Activated T-helper 9 cell treated with anti-CD3 and anti-CD28 coated beads, Interleukin-2, amount 50 U/mL, for 16 hours (primary cell): ENCODE results near the gene PDGFRB.

Experiments used
- DNase-seq: peaks from one replicate; pipeline ENCODE4 v3.0.0-alpha.2; 2020; ENCODE audit warnings: low read depth

The PDGFRB gene

GRCh38 chr5:150155258-150156026 is at the start of gene PDGFRB:
PDGFRB (minus strand) TSS chr5:150155845; CDS start chr5:150137047, 18,798 bp downstream.
- no peak for DNase-seq

GRCh38 chr5:150204590-150204960 is 48.9 kb upstream of the PDGFRB start:
- DNase-seq, result no peak

DNA sequence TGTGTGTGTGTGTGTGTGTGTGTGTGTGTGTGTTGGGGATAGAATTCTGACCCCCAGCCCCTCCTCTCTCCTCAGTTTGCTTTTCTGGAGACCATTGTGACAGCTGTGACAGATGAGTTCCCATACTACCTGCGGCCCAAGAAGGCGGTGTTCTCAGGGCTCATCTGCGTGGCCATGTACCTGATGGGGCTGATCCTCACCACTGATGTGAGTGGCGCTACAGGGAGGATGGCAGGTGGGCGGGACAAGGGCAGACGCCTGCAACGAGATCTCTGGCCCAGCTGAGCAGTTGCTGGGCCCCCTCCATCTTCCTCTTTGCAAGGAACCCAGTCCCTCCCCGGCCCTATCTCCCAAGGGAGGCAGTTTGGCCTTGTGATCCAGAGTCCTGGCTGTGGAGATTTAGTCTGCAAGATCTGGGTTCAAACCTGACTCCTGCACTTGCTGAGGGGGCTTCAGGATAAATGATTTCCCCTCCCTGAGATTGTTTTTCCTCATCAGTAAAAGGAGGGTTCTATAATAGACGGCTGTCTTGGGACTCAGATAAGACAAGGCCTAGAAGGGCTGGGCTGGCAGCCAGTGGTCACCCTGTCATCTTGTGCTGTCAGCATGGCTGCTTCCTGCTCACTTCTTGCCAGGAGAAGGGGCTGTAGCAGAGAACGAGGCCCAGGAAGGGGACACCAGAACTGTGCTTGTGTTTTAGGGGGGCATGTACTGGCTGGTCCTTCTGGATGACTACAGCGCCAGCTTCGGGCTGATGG is 48.4 kb upstream of the PDGFRB start:
- no peak for DNase-seq

DNA sequence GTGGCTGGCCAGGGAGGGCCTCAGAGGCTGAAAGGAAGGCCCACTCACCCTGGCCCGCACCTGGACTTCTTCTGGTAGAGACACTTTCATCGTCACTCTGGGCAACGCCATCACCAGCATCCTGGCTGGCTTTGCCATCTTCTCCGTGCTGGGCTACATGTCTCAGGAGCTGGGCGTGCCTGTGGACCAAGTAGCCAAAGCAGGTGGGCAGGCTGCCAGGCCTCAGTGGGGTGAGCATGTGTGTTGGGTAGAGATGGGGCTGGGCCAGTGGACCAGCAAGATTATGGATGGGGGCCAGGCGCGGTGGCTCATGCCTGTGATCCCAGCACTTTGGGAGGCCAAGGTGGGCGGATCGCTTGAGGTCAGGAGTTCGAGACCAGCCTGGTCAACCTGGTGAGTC is 46.9 kb upstream of the PDGFRB start:
- DNase-seq, result no peak

DNA sequence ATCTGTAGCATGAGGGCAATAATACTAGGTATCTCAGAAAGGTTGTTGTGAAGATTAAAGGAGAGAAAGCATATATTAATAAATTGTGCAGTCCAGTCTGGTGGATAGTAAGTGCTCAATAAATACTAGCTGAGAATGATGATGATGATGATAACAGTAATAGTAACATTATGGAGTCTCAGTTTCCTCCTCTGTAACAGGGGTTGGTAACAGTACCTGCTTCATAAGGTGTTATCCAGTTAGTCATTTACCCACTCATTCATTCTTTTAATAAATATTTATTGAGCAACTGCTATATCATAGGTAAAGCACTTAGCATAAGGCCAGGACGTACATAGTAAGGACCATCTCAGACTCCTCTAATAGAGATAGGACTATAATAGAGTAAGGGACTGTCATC is 41.8 kb upstream of the PDGFRB start:
- DNase-seq, result no peak

DNA sequence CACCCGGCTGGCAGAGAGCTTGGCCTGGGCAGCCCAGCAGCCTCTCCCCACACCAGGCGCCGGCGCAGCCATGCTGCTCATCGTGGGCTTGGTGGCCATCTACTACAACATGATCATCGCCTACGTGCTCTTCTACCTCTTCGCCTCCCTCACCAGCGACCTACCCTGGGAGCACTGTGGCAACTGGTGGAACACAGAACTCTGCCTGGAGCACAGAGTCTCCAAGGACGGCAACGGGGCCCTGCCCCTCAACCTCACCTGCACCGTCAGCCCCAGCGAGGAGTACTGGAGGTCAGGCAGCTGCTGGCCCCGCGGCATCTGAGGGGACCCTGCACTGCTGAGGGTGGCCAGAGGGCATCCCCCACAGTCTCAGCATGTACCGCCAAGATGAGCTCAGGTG is 41.3 kb upstream of the PDGFRB start:
- DNase-seq, result no peak

DNA sequence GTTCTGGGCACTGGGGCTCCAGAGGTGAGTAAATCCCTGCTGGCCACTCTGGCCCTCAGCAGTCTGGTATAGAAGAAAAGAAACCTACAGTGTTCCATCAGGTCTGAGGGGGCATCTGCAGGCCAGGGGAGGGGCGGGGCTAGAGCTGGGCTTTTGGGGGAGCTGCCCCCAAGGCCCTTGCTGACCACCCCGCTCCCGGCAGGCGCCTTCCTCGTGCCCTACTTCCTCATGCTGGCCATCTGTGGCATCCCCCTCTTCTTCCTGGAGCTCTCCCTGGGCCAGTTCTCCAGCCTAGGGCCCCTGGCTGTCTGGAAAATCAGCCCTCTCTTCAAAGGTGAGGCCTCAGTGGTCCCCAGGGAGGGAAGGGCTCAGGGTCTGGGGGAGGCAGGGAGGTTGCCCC is 40.9 kb upstream of the PDGFRB start:
- no peak for DNase-seq

DNA sequence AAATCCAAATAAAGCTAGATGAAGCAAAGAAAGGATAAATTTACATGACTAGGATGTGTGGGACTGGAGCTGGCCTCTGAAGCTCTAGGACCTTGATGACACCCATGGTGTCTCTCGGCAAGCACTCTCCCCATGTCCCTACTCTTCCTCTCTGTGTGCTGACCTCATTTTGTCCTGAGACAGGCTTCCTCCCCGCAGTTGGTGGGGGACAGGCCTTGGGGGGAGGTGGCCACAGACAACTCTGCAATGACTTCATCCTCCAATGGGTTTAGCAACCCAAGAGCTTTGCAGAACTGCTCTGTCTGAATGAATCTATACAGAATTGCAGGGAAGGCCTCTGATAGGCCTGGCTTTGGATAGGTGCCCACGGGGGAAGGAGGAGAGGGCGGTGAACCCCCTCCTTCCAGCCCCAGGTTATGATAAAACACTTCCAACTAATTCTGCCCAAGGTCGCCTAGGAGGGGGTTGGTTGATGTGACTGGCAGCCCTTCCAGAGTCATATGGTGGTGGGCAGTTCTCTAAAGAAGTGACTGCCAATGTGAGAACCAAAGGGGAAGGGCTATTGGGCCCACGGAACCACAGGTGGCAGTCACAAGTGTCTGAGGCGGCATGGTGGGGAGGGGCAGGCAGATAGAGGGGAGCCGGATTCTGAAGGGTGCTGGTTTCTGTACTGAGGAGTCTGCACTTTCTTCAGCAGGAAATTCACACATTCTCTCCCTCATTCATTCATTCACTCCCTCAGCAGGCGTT is 40.3 kb upstream of the PDGFRB start:
- DNase-seq, result no peak

GRCh38 chr5:150192462-150192861 is 36.8 kb upstream of the PDGFRB start:
- DNase-seq, result no peak

DNA sequence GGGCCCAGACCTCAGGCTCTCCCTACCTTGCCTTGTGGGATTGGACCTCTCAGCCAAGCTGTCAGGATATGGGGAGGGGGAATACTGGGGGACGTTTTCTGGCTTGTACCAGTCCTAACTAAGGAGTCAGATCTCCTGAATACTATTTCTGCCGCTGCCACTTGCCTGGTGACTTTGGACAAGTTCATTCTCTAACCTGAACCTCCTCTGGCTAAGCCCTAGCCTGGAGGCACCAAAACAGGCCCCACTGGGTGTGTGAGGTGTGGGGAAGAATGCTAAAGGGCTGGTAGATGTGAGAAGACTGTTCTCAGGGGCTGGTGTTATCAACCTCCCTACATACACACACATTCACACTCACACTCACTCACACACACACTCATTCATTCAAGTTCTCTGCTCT is 35.3 kb upstream of the PDGFRB start:
- DNase-seq, result no peak

- no peak for DNase-seq
Measured at GRCh38 chr5:150190503-150190979, 34.9 kb upstream of the PDGFRB start.

DNA sequence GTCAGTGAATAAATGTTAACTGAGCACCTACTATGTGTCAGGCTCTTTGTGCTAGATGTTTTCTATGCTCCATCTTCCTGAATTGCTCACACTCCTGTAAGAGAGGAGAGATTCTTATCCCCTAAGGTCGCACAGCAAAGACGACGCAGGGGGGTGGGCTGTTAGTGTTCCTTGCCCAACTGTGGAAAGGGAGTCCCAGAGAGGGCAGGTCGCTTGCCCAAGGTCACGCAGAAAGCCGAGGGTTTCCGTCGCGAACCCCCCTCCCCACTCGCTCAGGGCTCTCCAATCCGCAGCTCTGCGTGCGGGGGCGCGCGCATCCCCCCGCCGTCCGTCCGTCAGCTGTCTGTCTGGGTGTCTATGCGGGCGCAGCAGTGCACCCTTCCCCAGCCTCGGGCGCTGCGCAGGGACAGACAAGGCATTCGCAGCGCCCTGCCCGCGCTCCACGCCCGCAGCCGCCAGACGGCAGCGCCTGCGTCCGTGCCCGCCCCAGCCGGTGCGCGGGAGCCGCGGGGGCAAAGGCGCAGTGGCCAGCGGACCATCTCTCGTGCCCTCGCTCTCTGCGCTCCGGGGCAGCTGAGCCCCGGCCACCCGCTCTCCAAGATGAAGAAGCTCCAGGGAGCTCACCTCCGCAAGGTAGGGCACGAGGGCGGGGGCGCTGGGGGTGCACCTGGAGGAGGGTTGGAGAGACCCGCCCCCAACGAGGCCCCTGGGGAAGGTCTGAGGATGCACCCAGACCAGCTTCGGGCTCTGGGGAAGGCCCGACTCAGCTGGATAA is 34.3 kb upstream of the PDGFRB start, which contains the start of gene SLC6A7:
Gene SLC6A7, plus strand, starts transcription at position 335 of the 775 bp plus-strand sequence. Its CDS starts 266 bp downstream, at position 601.
- no peak for DNase-seq

- DNase-seq, result no peak
Measured at GRCh38 chr5:150189326-150189725, 33.7 kb upstream of the PDGFRB start.

DNA sequence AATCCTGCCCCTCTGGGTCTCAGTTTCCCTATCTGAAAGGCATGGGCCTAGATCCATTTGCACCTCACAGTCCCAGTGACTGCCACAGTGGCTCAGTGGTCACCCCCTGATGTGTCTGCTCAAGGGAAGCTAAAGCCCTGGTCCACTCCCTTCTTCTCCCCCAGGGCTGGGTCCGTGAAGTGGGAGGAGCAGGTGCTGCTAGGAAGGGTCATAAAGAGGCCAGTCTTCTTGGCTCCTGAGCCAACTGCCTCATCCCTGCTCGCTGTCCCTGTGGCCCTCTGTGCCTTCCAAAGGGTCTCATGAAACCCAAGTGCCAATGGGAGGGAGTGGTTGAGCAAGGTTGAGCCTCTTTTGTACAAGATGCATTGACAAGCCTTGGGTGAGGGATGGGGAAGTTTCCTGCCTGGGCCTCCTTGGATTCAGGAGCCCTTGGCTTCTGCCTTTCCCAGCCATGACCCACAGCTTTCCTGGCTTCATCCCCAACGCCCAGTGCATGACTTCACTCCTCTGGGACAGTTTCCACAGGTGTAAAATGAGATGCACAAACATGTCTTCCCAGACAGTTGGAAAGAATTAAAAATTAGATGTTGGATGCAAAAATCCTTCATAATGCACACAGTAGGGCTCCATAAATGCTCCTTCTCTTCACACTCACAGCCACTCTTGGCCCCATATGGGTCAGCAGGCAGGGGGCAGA is 32.6 kb upstream of the PDGFRB start:
- DNase-seq, result no peak

- no peak for DNase-seq
Measured at GRCh38 chr5:150186897-150187296, 31.3 kb upstream of the PDGFRB start.

DNA sequence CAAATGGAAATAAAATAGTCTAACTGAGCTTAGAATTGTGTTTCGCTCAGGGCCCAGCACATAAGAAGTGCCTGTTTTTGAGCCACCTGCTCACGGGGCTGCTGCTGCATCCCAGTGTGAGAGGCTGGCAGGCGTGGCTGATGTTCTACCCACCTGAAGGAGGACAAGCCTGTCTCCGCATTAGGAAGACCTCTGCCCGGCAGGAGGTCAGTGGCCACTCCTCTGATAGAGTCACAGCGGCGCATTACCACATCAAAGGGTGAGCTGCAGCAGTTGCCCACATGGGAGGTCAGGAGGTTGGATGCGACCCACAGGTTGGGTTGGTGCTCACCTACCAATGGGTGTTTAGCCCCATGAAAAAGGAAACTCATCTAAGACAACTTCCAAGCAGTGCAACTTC is 30.5 kb upstream of the PDGFRB start:
- no peak for DNase-seq

- no peak for DNase-seq
Measured at GRCh38 chr5:150184990-150185912, 29.6 kb upstream of the PDGFRB start.

- no peak for DNase-seq
Measured at GRCh38 chr5:150184006-150184405, 28.4 kb upstream of the PDGFRB start.

DNA sequence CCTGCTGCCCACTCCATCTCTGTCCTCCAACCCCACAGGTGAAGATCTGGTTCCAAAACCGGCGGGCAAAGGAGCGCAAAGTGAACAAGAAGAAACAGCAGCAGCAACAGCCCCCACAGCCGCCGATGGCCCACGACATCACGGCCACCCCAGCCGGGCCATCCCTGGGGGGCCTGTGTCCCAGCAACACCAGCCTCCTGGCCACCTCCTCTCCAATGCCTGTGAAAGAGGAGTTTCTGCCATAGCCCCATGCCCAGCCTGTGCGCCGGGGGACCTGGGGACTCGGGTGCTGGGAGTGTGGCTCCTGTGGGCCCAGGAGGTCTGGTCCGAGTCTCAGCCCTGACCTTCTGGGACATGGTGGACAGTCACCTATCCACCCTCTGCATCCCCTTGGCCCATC is 27.8 kb upstream of the PDGFRB start:
- DNase-seq, result no peak

DNA sequence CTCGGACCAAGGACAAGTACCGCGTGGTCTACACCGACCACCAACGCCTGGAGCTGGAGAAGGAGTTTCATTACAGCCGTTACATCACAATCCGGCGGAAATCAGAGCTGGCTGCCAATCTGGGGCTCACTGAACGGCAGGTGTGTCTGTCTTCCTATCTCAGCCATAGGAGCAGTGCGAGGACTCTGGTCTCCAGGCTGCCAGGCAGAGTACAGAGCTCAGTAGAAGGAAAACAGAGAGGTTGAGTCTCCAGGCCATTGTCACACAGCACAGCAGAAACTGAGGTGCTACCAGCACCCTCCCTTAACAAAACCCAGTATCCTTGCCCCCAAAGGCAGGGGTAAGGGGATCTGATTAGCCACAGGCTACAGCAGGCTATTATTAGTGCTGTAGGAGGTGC is 27.1 kb upstream of the PDGFRB start:
- no peak for DNase-seq
